Adrenal gland (tissue), 5 donors: ENCODE data around the gene HIKESHI.

ENCODE experiments used
- CTCF ChIP-seq, 6 experiments: fragments of 450-650 bp in 4 of 6; fragments of 200-600 bp in 2 of 6; sonication (generic) in 1 of 6; IDR thresholded peaks; 1 replicate in 5 of 6; 2 replicates in 1 of 6; pipeline versions ENCODE4 v1.5.1 to v1.8.0; 2016 to 2021; ENCODE audit warnings: antibody characterized with exemption in 6 of 6, mild to moderate bottlenecking in 2 of 6, moderate library complexity in 1 of 6
- POLR2A ChIP-seq, 2 donors: fragments of 450-650 bp; IDR thresholded peaks; one replicate each; pipeline ENCODE4 v1.6.1; 2017; ENCODE audit warnings: antibody characterized with exemption in 2 of 2, mild to moderate bottlenecking in 2 of 2, moderate library complexity in 1 of 2
- donor health status: DM: no; HTN: no; CAD: no.

- TF ChIP-seq POLR2A (IDR thresholded peaks at IDR 0.05) (no peak), CTCF (IDR thresholded peaks at IDR 0.05) (no peak)
These were observed 86.2 kb downstream of the HIKESHI start for GRCh38 chr11:86388198-86388597.
